HFF-Myc (cell line): ENCODE results near the gene SFT2D3.

ENCODE experiments used
- DNase-seq: peaks from one replicate; pipeline ENCODE4 v3.0.0-alpha.2; 2011; ENCODE audit warnings: low read depth; ENCODE audit errors: extremely low read depth
- H3K4me3 ChIP-seq: replicated peaks from 2 replicates; pipeline ENCODE4 v1.5.1; 2011; ENCODE audit warnings: low read depth, mild to moderate bottlenecking, control low read depth, low read length
- TF ChIP-seq, protein P1 (sequence below): IDR thresholded peaks from 2 replicates; pipeline ENCODE4 v1.5.1; 2012; ENCODE audit warnings: mild to moderate bottlenecking, low read depth, low read length, control low read depth; ENCODE audit errors: missing control alignments

SFT2D3 gene

DNA sequence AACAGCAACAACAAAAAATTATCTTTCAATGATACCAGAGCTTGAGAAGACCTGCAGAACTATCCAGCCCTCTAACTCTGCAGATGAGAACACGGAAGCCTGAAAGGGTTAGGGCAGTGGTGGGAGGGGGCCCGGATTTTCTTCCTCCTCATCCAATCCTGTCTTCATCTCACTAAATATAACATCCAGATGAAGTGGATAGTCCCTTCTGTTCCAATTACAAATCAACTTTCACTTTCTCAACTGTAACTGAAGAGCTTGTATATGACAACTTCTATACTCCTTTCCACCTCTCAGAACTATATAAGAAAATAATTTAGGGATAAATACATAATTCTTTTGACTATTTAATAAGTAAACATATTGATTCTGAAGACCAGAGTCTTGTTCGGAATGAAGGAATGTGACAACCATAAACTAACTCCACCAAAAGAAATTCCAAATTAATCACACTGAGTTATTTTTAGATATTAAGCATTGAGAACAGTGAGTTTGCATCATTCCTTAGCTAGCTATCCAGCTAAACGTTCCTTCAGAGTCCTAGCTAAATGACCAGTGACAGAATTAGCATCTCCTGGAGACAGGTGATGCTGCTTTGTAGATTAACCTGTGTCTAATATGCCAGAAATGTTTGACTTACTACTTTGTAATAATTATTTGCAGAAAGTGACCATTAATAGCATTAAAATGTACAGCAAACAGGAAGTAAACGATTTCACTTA lies 32.7 kb downstream of the SFT2D3 start:
- DNase-seq: no peak
- H3K4me3 ChIP-seq: no peak overlapping the region
- TF ChIP-seq, protein P1, sequence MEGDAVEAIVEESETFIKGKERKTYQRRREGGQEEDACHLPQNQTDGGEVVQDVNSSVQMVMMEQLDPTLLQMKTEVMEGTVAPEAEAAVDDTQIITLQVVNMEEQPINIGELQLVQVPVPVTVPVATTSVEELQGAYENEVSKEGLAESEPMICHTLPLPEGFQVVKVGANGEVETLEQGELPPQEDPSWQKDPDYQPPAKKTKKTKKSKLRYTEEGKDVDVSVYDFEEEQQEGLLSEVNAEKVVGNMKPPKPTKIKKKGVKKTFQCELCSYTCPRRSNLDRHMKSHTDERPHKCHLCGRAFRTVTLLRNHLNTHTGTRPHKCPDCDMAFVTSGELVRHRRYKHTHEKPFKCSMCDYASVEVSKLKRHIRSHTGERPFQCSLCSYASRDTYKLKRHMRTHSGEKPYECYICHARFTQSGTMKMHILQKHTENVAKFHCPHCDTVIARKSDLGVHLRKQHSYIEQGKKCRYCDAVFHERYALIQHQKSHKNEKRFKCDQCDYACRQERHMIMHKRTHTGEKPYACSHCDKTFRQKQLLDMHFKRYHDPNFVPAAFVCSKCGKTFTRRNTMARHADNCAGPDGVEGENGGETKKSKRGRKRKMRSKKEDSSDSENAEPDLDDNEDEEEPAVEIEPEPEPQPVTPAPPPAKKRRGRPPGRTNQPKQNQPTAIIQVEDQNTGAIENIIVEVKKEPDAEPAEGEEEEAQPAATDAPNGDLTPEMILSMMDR: no peak

DNA sequence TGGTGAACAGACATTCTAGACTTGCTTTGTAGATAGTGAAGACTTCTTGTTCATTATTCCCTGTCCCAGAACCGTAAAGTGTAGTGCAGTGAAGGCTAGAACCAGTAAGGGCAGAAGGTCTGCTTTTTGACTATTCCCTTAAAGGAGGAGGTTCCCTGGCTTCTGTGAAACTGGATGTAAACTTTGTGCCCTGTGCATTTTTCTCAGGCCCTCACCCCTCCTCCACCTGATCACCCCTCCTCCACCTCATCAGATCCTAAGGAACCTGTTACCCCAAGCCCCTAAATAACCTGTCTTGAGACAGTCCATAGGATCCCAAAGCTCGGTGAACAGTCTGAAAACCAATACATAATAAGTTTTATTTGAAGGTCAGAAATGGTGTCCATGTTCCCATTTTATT lies 33.7 kb downstream of the SFT2D3 start:
- TF ChIP-seq, protein P1: no peak
- DNase-seq: no peak
- H3K4me3 ChIP-seq: no peak overlapping the region

DNA sequence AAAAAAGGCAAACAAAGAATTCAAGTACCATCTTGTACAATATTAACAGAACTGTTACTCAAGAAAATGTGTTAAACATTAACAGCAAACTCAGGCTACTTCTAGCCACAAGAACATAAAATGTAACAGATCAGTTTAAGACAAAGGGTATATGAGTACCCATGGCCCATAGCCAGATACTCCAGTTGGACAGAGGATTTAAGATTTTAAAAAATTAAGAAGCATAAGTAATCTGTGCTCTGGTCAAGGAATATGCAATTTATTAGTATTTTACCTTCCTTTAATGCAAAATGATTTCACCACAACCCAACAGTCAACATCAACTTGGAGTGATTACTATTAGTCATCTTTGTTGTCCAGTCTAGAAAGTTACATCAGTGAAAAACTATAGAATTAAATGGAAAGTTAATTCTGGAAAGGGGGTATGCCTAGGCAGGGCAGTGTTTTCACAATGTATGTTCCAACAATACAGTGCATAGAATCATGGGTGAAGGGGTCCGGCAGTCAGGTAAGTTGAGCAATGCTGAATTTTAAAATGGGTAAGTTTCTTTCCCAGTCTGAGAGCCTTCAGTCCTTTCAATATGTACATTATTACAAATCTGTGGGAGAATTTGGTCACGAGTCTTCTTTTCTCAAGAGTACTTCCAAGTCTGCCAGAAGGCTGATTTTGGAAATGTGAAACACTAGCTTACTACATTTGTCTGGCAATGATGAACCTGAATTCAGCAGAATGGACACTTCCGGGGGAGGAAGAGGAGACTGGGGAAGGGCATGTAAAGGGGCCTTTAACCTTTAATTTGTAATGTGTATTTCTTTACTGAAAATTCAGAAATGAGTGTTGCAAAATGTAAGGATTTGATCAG lies 34.5 kb downstream of the SFT2D3 start:
- TF ChIP-seq, protein P1: no peak
- H3K4me3 ChIP-seq: no peak overlapping the region
- no peak for DNase-seq

DNA sequence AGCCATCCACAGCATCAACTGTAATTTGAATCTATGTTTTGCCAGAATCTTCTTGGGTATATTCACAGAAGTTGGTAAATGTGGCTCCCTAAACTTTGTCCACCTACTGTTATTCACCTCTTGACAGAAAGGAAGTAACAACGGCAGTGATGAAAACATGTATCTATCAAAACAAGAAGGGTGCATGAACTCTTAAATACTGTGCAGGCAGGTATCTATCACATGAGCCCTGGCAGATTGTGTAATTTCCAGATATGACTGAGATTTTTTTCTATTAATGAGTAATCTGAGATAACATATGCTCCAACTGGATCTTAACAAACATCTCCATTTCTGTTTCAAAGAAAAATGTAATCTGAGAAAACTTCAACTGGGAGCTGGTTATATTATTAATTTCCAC lies 36.6 kb downstream of the SFT2D3 start:
- DNase-seq: no peak
- TF ChIP-seq, protein P1: no peak
- no peak overlapping the region for H3K4me3 ChIP-seq

DNA sequence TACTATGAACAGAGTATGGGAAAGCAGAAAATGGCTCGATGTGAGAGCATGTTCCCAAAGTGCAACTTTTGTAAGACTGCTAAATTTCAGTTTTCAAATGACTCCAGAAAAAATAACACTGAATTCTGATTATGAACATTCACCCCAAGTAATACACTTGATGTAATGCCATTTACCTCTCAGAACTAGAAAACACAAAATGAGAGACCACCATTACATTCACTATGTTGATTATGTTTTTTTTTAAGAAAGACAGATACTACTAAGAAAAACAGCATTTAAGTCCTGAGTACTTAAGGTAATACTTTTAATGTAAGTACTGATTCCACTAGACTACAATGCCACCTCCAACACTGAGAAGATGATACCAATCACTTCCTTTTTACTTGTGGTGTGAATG lies 38.5 kb downstream of the SFT2D3 start:
- no peak for DNase-seq
- TF ChIP-seq, protein P1: no peak
- H3K4me3 ChIP-seq: no peak overlapping the region

DNA sequence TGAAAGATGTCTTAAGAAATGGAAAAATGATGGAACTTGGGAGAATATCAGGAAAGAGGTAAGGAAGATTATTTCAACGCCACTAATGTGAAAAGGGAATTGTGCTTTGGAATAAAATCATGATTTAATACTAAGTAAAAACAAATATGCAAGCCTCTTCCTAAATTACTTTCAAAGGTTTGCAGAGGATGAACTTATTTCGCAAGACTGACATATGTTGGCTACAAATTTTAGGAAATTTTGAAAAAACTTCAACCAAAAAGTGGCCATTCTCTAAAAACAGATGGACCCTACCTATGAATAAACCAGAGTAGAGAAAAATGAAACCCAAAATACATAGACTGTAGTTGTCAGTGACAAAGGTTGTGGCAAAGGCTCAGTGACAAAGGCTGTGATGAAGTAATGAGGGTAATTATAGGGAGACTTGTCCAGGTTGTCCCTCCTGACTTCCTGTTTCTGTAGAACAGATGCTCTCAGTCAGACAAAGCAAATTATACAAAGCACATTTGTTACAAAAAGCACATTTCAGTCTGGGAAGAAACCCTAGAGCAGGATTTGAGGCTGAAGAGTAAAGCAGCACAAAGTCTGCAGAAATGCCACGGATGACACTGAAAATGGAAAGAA lies 39.5 kb downstream of the SFT2D3 start:
- no peak for DNase-seq
- TF ChIP-seq, protein P1: no peak
- no peak overlapping the region for H3K4me3 ChIP-seq
